ENCODE results near the gene AKR7A3. TPM values are rescaled to one million over a fixed set of nuclear protein-coding genes. Genes with fewer than 3 reads are reported as not detected.

Gene AKR7A3
- total and polyA plus RNA-seq, 10 of the 15 experiments (the other 5 are each of a cell fraction or from before 2014, with no cell fraction given): 0.10 to 1.1 (median 0.25) TPM; not detected in 2

GRCh38 chr1:19240673-19241538 is 47.7 kb downstream of the AKR7A3 start:
- SMC1A ChIA-PET (ENCODE audit: uncharacterized antibody, unreplicated experiment): interaction anchor here (0.7 to 1.6 kb wide), 9 partner anchors 10 to 369 kb away, joined by 3 to 8 read pairs (median 3); partner anchors contain the start of genes EMC1 and MRTO4
- Histone ChIP-seq H3K27me3 (replicated peaks in 1 of 2; ENCODE audit: control insufficient read depth in 2 of 2, insufficient read depth in 2 of 2, low read length in 1 of 2) (no peaks in the 10 kb centered on the region), H3K79me2 (ENCODE audit: control insufficient read depth, insufficient read depth, low read length) (no peaks in the 10 kb centered on the region), H3K4me1 (ENCODE audit: control insufficient read depth, insufficient read depth, low read length) (no peaks in the 10 kb centered on the region), H3K36me3 (ENCODE audit: control insufficient read depth in 2 of 2, insufficient read depth in 2 of 2, low read length in 1 of 2) (peaks cover 35 to 69% of the 10 kb centered on the region in 2 experiments), H3K9me3 (replicated peaks; ENCODE audit: control insufficient read depth, insufficient read depth, low read length) (no peaks in the 10 kb centered on the region), H4K20me1 (ENCODE audit: control insufficient read depth, insufficient read depth) (no peaks in the 10 kb centered on the region), H3K4me3 (no peak overlapping the region), H3K4me2 (ENCODE audit: control insufficient read depth, insufficient read depth) (no peak overlapping the region), H3K9ac (ENCODE audit: control insufficient read depth, insufficient read depth, low read length) (no peak overlapping the region), H3K27ac (ENCODE audit: control insufficient read depth, insufficient read depth) (no peak overlapping the region), H2AFZ (ENCODE audit: control insufficient read depth, low read depth, low read length) (no peak overlapping the region)
- TF ChIP-seq RAD21 (IDR thresholded peaks at IDR 0.05; ENCODE audit: insufficient read depth, low read depth, low read length) (peak; percentile 73), SMC3 (IDR thresholded peaks at IDR 0.05; ENCODE audit: borderline replicate concordance, low read length) (peak; percentile 56; the same call in 1 of the 2 replicates), TCF3 (IDR thresholded peaks at IDR 0.05; ENCODE audit: borderline replicate concordance, insufficient read depth, low read depth, low read length) (no peak), CTCF (IDR thresholded peaks at IDR 0.05 in 2 of 3, conservative IDR thresholded peaks at IDR 0.05 in 1 of 3; ENCODE audit: control insufficient read depth in 2 of 3, extremely low read depth in 1 of 3, insufficient read depth in 1 of 3, low read depth in 3 of 3, low read length in 3 of 3) (peak; percentile 89 to 96 (median 94)), SRF (IDR thresholded peaks at IDR 0.05; ENCODE audit: low read depth in 2 of 2, low read length in 2 of 2) (no peak)
- CTCF ChIA-PET: interaction anchor here (0.6 to 3.6 kb wide), 24 partner anchors 10 to 357 kb away, joined by 3 to 20 read pairs (median 4); partner anchors contain the start of genes EMC1 and MRTO4
- in situ Hi-C loops (cut with MboI): no loop called here
- intact Hi-C loops (cut with micrococcal nuclease; ENCODE audit: unreplicated experiment): loop anchor here (1.0 to 10.0 kb wide), 3 partner anchors 62 to 356 kb away; no protein-coding TSS in a partner anchor
- WGBS (ENCODE audit: insufficient coverage, insufficient replicate concordance, low lambda C conversion rate, missing lambda C conversion rate): 73% methylated on average over 7 of the region's 7 CpGs
- POLR2A ChIA-PET: interaction anchor here (0.5 kb wide), 1 partner anchor 305 kb away, joined by 3 read pairs; no protein-coding TSS in a partner anchor
- RAD21 ChIA-PET (ENCODE audit: unreplicated experiment): interaction anchor here (0.7 to 1.7 kb wide), 7 partner anchors 30 to 332 kb away, joined by 3 to 8 read pairs (median 4); partner anchors contain the start of gene UBR4
- peak; percentile 59 for FAIRE-seq
- no peak for DNase-seq (ENCODE audit: low read depth, low spot score)
- BruUV-seq (replicated peaks): no TSS peak
- peak; percentile 97 for ATAC-seq

Measured in GM12878 (cell line).